Colonic mucosa (tissue), 4 donors: ENCODE measurements around the gene NIPSNAP3A. TPM values are rescaled to one million over a fixed set of nuclear protein-coding genes. Genes with fewer than 3 reads are reported as not detected.

Experiments used
- DNase-seq: peaks from one replicate; pipeline ENCODE4 v3.0.0-alpha.2; 2020
- H3K27ac ChIP-seq: fragments of 200-600 bp; one replicate; pipeline ENCODE4 v1.8.0; 2021
- H3K27me3 ChIP-seq: fragments of 200-600 bp; one replicate; pipeline ENCODE4 v1.8.0; 2021
- H3K36me3 ChIP-seq: fragments of 200-600 bp; one replicate; pipeline ENCODE4 v1.8.0; 2021
- H3K4me1 ChIP-seq: fragments of 200-600 bp; one replicate; pipeline ENCODE4 v1.8.0; 2021; ENCODE audit warnings: mild to moderate bottlenecking
- H3K4me3 ChIP-seq: fragments of 200-600 bp; one replicate; pipeline ENCODE4 v1.8.0; 2021
- H3K9ac ChIP-seq, 2 donors: one replicate each; pipeline ENCODE4 v1.7.0; 2013; ENCODE audit warnings: control low read depth in 2 of 2, low read depth in 2 of 2, low read length in 2 of 2
- H3K9me3 ChIP-seq: fragments of 200-600 bp; one replicate; pipeline ENCODE4 v1.8.0; 2021
- CTCF ChIP-seq: fragments of 200-600 bp; IDR thresholded peaks from one replicate; pipeline ENCODE4 v1.8.0; 2022; ENCODE audit warnings: antibody characterized with exemption, mild to moderate bottlenecking
- intact Hi-C: fragments of 100-400 bp; cut with DNase I; formaldehyde crosslinking; loops from one replicate; pipeline ENCODE4 v1.14.1; 2022
- total RNA-seq, 2 donors: library from RNA; stranded (reverse); fragmentation: NEBNext Ultra II Directional in 1 of 2; extraction: Animal tissue kit (Norgen Biotek cat#: 25700) in 1 of 2; gene quantifications; one replicate each; pipeline ENCODE4 v1.2.1, GENCODE V29; 2021
- donor health status: healthy.
- donor health status: DM: no; HTN: no; CAD: no.
- donor health status: DM: no; HTN: no; CAD: no.

NIPSNAP3A gene
- total RNA-seq, 2 donors from 2014 or later = 25.4 to 49.6 TPM

- intact Hi-C loops = no loop called here
- DNase-seq = no peak
- no peak overlapping the region for H3K4me3 ChIP-seq
- H3K27me3 ChIP-seq = no peaks in the 10 kb centered on the region
- TF ChIP-seq CTCF = no peak
- H3K4me1 ChIP-seq = no peaks in the 10 kb centered on the region
- H3K27ac ChIP-seq = no peak overlapping the region
- no peak overlapping the region for H3K9ac ChIP-seq
- peaks cover 9% of the 10 kb centered on the region for H3K36me3 ChIP-seq
- H3K9me3 ChIP-seq = no peaks in the 10 kb centered on the region
Measured at GRCh38 chr9:104795857-104796256, 48.4 kb downstream of the NIPSNAP3A start.

- no peaks in the 10 kb centered on the region for H3K9me3 ChIP-seq
- no peaks in the 10 kb centered on the region for H3K4me1 ChIP-seq
- H3K27ac ChIP-seq = no peak overlapping the region
- H3K9ac ChIP-seq = no peak overlapping the region
- H3K4me3 ChIP-seq = no peak overlapping the region
- TF ChIP-seq CTCF = no peak
- peaks cover 4% of the 10 kb centered on the region for H3K36me3 ChIP-seq
- H3K27me3 ChIP-seq = no peaks in the 10 kb centered on the region
- DNase-seq = no peak
- intact Hi-C loops = no loop called here
Measured at GRCh38 chr9:104798209-104798995, 50.9 kb downstream of the NIPSNAP3A start.

GRCh38 chr9:104800068-104800785 is 52.7 kb downstream of the NIPSNAP3A start:
- no peak for TF ChIP-seq CTCF
- H3K27ac ChIP-seq = no peak overlapping the region
- DNase-seq = no peak
- H3K9ac ChIP-seq = no peak overlapping the region
- H3K4me1 ChIP-seq = no peaks in the 10 kb centered on the region
- intact Hi-C loops = no loop called here
- H3K4me3 ChIP-seq = no peak overlapping the region
- peaks cover 4% of the 10 kb centered on the region for H3K36me3 ChIP-seq
- no peaks in the 10 kb centered on the region for H3K27me3 ChIP-seq
- H3K9me3 ChIP-seq = no peaks in the 10 kb centered on the region

- Histone ChIP-seq H3K4me1 (no peaks in the 10 kb centered on the region), H3K36me3 (peaks cover 3% of the 10 kb centered on the region), H3K4me3 (no peak overlapping the region), H3K27me3 (no peaks in the 10 kb centered on the region), H3K9ac (no peak overlapping the region), H3K27ac (no peak overlapping the region), H3K9me3 (no peaks in the 10 kb centered on the region)
- intact Hi-C loops = no loop called here
- DNase-seq = no peak
- TF ChIP-seq CTCF = no peak
Measured at GRCh38 chr9:104802110-104802509, 54.6 kb downstream of the NIPSNAP3A start.

- Histone ChIP-seq H3K4me1 (no peaks in the 10 kb centered on the region), H3K4me3 (no peak overlapping the region), H3K27ac (no peak overlapping the region), H3K36me3 (peaks cover 7% of the 10 kb centered on the region), H3K9me3 (no peaks in the 10 kb centered on the region), H3K27me3 (no peaks in the 10 kb centered on the region), H3K9ac (no peak overlapping the region)
- intact Hi-C loops = no loop called here
- TF ChIP-seq CTCF = no peak
- no peak for DNase-seq
Measured at GRCh38 chr9:104802906-104803305, 55.4 kb downstream of the NIPSNAP3A start.
